Activated T-cell treated with anti-CD3 and anti-CD28 coated beads for 48 hours (primary cell): ENCODE measurements around the gene AFF4.

Source experiments
- DNase-seq: peaks from one replicate; pipeline ENCODE4 v3.0.0-alpha.2; 2020; ENCODE audit warnings: low read depth

Gene AFF4

DNA sequence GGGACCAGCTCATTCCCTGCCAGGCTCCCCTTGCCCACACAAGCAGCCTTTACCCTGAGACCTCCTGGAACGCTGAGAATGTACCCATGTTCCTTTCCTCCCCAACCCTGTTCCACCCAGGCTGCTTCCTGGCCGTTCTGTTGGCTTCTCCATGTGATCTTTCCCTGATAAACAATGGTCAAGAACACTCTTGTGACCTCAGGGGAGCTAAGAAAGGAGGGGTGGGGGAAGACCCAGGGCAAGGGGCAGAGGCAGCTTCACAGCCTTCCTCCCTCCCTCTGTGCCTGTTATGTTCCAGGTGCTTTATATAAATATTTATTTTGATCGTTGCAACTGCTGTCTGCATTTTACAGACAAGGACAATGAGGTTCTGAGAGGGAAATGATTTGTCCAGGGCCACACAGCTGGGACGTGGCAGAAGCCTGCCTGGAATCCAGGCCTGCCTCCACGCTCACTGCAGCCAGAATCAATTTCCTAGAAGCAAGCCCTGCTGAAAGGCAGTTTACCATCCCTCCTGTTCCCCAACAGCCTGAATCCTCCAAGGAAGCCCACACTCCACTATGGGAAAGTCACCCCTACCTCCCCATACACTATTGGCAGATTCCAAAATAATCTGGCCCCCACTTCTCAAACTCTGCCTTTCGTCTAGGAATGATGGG is 136.9 kb downstream of the AFF4 start:
- no peak for DNase-seq

DNA sequence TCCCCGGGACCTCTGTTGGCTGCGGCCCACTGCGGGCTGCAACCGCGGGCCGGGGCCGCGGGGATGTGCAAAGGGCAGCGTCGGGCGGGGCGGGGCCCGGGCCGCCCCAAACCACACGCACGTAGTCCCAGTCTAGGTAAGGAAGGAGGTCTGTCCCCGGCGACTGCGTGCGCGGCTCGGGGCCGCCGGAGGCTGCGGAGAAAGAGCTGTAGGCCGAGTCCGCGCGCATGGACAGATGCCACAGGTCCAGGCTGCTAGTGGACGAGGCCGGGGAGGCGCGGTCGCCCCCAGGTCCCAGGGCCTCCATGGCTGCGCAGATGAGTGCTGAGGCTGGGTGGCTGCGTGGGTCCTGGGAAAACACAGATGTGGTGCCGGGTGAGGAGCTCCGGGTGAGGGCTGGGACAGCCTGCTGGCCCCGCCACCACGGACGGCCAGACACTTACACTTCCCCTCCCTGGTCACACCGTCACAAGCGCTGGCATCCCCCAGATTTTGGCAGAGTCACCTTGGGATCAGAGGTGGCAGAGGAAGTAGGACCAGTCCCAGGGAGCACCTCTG is 137.5 kb downstream of the AFF4 start:
- DNase-seq: no peak
